Activated naive CD4-positive, alpha-beta T cell treated with anti-CD3 and anti-CD28 coated beads, Interleukin-2, amount 50 U/mL, for 72 hours (primary cell): Measurements from ENCODE around the gene FRAS1. TPM values are rescaled to one million over a fixed set of nuclear protein-coding genes. Genes with fewer than 3 reads are reported as not detected.
"Not testable (repeated sequence)": the region's sequence is repeated elsewhere in the genome, so short reads cannot be mapped to it uniquely, and the experiment has no call there.

ENCODE experiments used
- ATAC-seq, 2 donors: fragments of 150-1000 bp; cut with Tn5 transposase; 2 replicates each; pipeline ENCODE4 v1.10.0; 2021; ENCODE audit warnings: mild to moderate bottlenecking in 2 of 2, moderate library complexity in 2 of 2
- DNase-seq, 2 donors: peaks; one replicate each; pipeline ENCODE4 v3.0.0; 2021 to 2022; ENCODE audit warnings: low spot score in 2 of 2
- H3K27ac Mint-ChIP-seq, 2 donors: one replicate each; pipeline ENCODE4 v1.8.0; 2022; ENCODE audit warnings: mild to moderate bottlenecking in 2 of 2, mixed read lengths in 2 of 2
- H3K36me3 Mint-ChIP-seq, 2 donors: one replicate each; pipeline ENCODE4 v1.8.0; 2022; ENCODE audit warnings: mixed read lengths in 2 of 2
- H3K9me3 Mint-ChIP-seq, 2 donors: one replicate each; pipeline ENCODE4 v1.8.0; 2022; ENCODE audit warnings: mixed read lengths in 2 of 2
- total RNA-seq, 2 donors: library from RNA; stranded (reverse); gene quantifications; one replicate each; pipeline ENCODE4 v1.2.3, GENCODE V29; 2022

FRAS1 gene
- total RNA-seq, 2 donors from 2014 or later = 0.06 TPM; not detected in 1

- H3K27ac Mint-ChIP-seq = no peak overlapping the region
- ATAC-seq (no peak), DNase-seq (no peak)
- no peaks in the 10 kb centered on the region for H3K36me3 Mint-ChIP-seq
- H3K9me3 Mint-ChIP-seq = no peaks in the 10 kb centered on the region
Observed at GRCh38 chr4:78476108-78476704, 419.1 kb downstream of the FRAS1 start.

DNA sequence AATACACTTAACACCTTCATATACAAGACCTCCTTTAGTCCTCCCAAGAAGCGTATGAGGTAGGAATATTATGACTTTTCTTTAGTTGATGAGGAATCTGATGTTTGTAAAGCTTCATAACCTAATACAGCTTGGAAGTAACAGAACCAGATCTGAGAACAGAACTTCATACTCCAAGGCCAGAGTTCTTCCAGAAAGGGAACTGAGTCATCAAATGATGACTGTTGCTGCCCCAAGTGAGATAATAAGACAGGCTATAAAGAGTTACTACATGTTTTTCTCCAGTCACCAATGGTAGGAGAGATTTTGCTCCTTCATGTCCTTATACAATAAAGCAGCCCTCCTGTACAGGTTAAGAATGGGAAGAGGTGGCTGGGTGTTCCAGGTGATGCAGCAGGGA is 420.2 kb downstream of the FRAS1 start:
- H3K9me3 Mint-ChIP-seq = no peaks in the 10 kb centered on the region
- no peak overlapping the region for H3K27ac Mint-ChIP-seq
- no peak for ATAC-seq
- no peak for DNase-seq
- H3K36me3 Mint-ChIP-seq = no peaks in the 10 kb centered on the region

- no peak for ATAC-seq
Observed at GRCh38 chr4:78478523-78478922, 421.4 kb downstream of the FRAS1 start.

GRCh38 chr4:78480286-78480685 is 423.2 kb downstream of the FRAS1 start:
- no peak overlapping the region for H3K27ac Mint-ChIP-seq
- no peaks in the 10 kb centered on the region for H3K36me3 Mint-ChIP-seq
- ATAC-seq (no peak), DNase-seq (no peak)
- no peaks in the 10 kb centered on the region for H3K9me3 Mint-ChIP-seq

More at GRCh38 chr4:78478523-78478922, 421.4 kb downstream of the FRAS1 start:
- Mint-ChIP-seq H3K9me3 (no peaks in the 10 kb centered on the region), H3K36me3 (no peaks in the 10 kb centered on the region), H3K27ac (no peak overlapping the region)
- no peak for DNase-seq

- Mint-ChIP-seq H3K9me3 (no peaks in the 10 kb centered on the region), H3K27ac (no peak overlapping the region), H3K36me3 (no peaks in the 10 kb centered on the region)
- ATAC-seq (no peak), DNase-seq (no peak)
Observed at GRCh38 chr4:78481180-78481579, 424.1 kb downstream of the FRAS1 start.

DNA sequence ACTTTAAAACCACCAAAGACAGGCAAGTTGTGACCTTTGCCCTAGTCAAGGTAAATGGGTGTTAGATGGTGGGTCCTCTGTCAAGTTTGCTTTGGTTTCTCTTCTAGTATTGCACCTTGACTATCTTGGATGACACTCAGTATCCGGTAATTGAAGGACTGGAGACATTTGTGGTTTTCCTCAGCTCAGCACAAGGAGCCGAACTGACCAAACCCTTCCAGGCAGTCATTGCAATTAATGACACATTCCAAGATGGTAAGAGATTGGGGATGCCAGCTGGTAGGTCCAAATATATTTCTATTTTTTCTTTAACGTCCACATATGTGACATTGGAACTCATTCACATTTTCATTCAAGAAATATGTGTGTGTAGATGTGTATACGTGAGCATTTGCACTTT is 425.2 kb downstream of the FRAS1 start:
- DNase-seq (no peak), ATAC-seq (no peak)
- H3K36me3 Mint-ChIP-seq = no peaks in the 10 kb centered on the region

DNA sequence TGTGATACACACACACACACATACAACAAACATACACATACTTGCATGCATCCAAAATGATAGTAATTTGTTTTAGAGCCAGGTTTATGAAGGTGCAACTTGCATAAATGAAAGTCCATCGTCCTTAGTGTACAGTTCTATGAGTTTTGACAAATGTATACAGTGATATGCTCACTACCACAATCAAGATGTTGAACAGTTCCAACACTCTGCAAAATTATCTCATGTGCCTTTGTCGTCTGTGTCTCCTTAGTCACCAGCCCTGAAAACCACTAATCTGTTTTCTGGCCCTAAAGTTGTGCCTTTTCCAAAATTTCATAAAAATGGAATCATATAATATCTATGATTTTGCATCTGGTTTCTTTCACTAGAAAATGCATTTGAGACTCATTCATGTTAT is 426.7 kb downstream of the FRAS1 start:
- no peaks in the 10 kb centered on the region for H3K36me3 Mint-ChIP-seq
- DNase-seq = no peak
- no peaks in the 10 kb centered on the region for H3K9me3 Mint-ChIP-seq
- no peak for ATAC-seq
- H3K27ac Mint-ChIP-seq = no peak overlapping the region

More for the DNA sequence above, 425.2 kb downstream of the FRAS1 start:
- H3K27ac Mint-ChIP-seq = no peak overlapping the region
- H3K9me3 Mint-ChIP-seq = no peaks in the 10 kb centered on the region

DNA sequence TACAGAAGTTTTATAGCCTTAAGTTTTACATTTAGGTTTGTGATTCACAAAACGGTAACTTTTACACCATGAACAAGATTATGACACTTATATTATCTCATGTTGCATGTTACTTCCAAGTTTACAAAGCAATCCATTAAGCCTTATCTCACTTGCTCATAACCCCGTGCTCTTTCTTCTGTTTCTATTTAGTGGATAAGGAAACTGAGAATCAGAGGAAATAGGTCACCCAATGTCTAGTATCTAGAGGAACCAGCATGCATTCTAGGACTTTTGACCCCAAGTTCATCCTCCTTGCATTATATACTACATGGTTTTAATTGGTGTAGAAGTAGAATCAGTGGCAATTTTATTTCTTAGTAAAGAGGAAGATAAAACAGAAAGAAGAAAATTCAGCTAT is 427.5 kb downstream of the FRAS1 start:
- no peak overlapping the region for H3K27ac Mint-ChIP-seq
- no peaks in the 10 kb centered on the region for H3K9me3 Mint-ChIP-seq
- DNase-seq = no peak
- no peak for ATAC-seq
- H3K36me3 Mint-ChIP-seq = no peaks in the 10 kb centered on the region

DNA sequence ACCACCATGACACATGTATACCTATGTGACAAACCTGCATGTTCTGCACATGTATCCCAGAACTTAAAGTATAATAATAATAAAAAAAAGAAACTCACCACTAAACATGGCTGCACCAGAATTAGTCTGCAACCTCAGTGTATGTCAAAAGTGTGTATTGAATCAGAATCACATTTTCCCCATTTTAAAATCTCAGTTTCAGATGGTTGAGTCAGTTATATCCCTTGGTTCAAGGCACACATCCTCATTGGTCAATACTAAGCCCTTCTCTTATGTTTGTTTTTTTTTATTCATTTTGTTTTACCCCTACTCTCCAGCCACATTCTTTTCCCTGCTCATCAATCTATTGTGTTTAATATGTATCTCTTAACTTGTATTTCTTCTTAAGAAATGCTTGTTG is 436.6 kb downstream of the FRAS1 start:
- H3K27ac Mint-ChIP-seq = no peak overlapping the region
- ATAC-seq (peak in 1 of 2 donors; percentile 62), DNase-seq (no peak)
- no peaks in the 10 kb centered on the region for H3K36me3 Mint-ChIP-seq
- no peaks in the 10 kb centered on the region for H3K9me3 Mint-ChIP-seq

DNA sequence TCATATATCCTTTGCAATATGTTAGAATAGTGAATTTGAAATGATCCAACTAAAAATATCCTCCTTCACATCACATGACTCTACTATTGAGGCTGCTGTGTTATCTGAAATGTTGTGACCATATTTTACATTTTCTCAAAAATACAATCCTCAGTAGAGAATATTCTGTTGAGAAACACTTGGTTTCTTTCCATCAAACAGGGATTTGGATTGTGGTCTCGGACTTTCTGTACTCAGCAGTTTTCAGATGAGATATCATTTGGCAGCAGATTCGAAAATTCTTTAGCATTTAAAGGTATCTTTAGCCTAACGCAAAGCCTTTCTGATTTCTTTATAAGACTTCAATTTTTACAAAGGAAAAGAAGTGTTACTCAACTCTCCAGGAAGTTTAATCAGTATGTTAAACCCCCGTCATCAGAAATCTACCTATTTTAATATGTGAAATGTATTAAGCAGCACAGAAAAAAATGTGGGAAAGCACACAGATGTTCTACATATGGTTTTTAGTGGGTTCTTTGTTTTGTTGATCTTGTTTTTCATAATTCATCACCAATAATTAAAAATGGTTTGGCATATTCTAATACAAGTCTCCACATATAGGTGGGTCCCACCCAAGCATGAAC is 439.0 kb downstream of the FRAS1 start:
- ATAC-seq (no peak), DNase-seq (no peak)
- H3K9me3 Mint-ChIP-seq = no peaks in the 10 kb centered on the region

DNA sequence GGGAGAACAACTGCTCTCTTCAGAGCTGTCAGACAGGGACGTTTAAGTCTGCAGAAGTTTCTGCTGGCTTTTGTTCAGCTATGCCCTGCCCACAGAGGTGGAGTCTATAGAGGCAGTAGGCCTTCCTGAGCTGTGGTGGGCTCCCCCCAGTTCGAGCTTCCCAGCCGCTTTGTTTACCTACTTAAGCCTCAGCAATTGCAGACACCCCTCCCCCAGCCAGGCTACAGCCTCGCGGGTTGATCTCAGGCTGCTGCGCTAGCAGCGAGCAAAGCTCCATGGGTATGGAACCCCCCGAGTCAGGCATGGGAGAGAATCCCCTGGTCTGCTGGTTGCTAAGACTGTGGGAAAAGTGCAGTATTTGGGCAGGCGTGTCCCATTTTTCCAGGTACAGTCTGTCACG is 449.1 kb downstream of the FRAS1 start:
- not testable (repeated sequence) for H3K27ac Mint-ChIP-seq, H3K9me3 Mint-ChIP-seq, H3K36me3 Mint-ChIP-seq, DNase-seq, ATAC-seq

More for the DNA sequence above, 439.0 kb downstream of the FRAS1 start:
- Mint-ChIP-seq H3K36me3 (no peaks in the 10 kb centered on the region), H3K27ac (no peak overlapping the region)

DNA sequence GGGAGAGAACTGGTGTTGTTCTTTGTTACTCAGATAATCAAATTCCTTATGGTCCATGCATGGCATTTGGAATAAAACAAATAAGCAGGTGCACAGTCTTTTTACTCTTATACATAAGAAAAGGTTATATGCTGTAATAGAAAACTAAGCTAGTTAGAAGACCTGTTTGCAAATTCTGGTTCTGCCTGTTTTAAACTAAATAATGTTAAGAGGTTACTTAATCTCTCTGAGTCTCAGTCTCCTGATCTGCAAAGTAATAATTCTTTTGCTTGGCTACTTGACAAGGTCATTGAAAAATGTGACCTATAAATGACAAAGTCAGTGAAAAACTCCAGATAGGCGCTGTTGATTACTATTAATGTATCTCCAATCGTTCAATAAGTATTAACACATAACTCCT is 451.9 kb downstream of the FRAS1 start:
- DNase-seq = no peak
- Mint-ChIP-seq H3K27ac (no peak overlapping the region), H3K9me3 (no peaks in the 10 kb centered on the region), H3K36me3 (no peaks in the 10 kb centered on the region)
- ATAC-seq = no peak

DNA sequence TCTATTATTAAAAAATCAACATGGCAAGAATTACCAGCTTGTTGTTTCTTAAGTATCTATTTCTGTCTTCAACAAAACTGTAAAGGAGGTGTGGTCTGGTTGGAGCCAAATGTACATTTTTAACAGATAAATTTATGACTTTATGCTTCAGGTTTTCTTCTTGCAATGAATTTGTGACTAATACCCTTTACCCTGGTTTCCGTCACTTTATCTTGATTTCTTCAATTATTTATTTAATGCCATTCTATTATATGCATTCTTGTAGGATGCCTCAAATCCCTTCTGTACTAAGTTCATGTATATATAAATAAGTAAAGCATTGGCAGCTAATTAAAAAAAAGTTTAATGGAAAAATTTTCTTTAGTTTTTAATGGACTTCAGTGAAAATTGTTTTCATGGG is 453.0 kb downstream of the FRAS1 start:
- no peak for DNase-seq
- H3K9me3 Mint-ChIP-seq = no peaks in the 10 kb centered on the region
- no peak overlapping the region for H3K27ac Mint-ChIP-seq
- no peaks in the 10 kb centered on the region for H3K36me3 Mint-ChIP-seq
- no peak for ATAC-seq

DNA sequence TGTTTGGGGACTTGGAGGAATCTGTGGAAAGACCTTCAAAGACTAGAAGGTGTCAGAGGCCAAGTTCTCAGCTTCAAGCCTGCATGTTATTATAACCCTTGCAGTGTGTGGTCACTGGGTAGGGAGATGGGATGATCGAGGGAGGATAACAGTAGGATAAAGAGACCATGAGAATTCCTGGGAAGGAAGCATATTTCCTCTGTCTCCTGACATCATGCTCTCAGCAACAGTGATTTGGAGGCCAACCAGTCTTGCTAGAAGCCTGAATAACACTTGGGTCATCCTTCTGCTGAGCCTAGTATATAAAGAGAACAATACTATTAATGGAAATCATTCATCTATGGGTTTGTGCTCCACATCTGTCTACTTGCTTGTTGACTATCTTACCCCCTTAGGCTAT is 453.6 kb downstream of the FRAS1 start:
- ATAC-seq (no peak), DNase-seq (no peak)
- H3K9me3 Mint-ChIP-seq = no peaks in the 10 kb centered on the region
- H3K27ac Mint-ChIP-seq = no peak overlapping the region
- H3K36me3 Mint-ChIP-seq = no peaks in the 10 kb centered on the region

- Mint-ChIP-seq H3K27ac (no peak overlapping the region), H3K36me3 (no peaks in the 10 kb centered on the region), H3K9me3 (no peaks in the 10 kb centered on the region)
- DNase-seq (no peak), ATAC-seq (no peak)
Observed at GRCh38 chr4:78512357-78512920, 455.3 kb downstream of the FRAS1 start.

GRCh38 chr4:78513411-78513975 is 456.4 kb downstream of the FRAS1 start:
- H3K27ac Mint-ChIP-seq = no peak overlapping the region
- no peaks in the 10 kb centered on the region for H3K36me3 Mint-ChIP-seq
- DNase-seq = no peak
- ATAC-seq = no peak
- H3K9me3 Mint-ChIP-seq = no peaks in the 10 kb centered on the region

DNA sequence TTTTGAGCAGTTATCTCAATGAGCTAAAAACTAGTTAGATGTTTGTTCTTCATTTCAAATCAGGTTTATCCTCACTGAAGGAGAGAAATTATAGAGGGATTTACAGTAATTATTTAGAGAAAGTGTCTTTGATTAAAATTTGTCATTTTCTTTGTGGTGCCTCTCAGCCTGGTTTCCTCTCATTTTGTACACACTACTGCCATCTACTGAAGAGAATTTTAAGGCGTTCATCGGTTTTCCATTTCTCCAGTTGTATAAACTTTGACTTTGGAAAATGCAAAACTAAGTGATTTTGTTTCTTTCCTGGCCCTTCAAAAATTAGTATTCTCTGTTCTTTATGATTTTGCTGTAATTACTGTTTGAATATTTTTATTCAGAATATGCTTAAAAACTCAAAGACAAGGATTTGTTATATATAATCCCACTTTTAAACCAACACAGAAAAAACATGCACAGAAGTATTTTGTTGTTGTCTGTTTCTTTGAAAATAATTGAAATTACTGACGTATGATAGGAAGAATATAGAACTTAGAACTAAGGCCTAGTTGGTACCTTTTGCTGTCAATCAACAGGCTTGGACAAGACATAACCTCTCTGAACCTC is 460.0 kb downstream of the FRAS1 start:
- H3K9me3 Mint-ChIP-seq = no peaks in the 10 kb centered on the region
- ATAC-seq = no peak

More for the DNA sequence above, 460.0 kb downstream of the FRAS1 start:
- Mint-ChIP-seq H3K36me3 (no peaks in the 10 kb centered on the region), H3K27ac (no peak overlapping the region)
- DNase-seq = no peak
